GM19238 (cell line): ENCODE data around the gene PLXNB2.

Experiments used
- DNase-seq: peaks from one replicate; pipeline ENCODE4 v3.0.0; 2011; ENCODE audit warnings: low spot score; ENCODE audit not compliant: insufficient read length

Gene PLXNB2

DNA sequence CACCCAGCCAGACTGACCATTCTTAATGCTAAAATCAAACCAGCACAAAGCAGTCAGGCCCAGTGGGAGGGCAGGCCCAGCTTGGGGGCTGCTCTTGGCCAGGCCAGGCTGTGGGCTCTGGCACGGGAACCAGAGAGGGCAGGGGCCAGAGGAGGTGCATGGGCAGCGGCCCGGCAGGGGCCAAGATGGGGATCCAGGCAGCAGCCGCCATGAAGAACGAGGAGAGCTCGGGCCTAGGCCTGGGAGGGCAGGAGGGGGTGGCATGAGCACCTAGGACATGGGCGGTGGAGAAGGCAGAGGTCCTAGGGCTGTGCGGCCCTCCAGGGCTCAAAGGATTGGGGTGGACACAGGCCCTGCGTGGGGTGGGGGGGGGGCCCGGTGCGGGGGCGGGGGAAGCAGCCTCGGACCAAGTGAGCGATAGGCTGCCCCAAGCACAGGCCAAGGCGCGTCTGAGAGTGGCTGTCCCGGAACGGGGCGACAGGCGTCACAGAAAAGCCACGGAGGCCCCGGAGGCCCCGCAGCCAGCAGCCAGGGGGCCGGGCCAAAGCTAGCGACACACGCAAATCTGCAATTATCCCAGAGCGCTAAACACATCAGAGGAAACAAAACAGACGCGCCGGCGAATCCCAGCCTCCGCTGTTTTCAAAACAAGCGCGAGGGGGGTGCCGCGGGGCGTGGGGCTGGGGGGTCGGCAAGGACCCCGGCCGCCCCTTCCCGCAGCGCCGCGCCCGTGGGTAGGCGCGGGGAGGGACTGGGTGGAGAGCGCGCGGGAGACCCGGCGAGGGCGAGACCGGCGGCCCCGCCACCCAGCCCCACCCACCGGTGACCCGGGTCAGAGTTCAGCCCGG is 8.3 kb downstream of the PLXNB2 start:
- DNase-seq, result no peak

DNA sequence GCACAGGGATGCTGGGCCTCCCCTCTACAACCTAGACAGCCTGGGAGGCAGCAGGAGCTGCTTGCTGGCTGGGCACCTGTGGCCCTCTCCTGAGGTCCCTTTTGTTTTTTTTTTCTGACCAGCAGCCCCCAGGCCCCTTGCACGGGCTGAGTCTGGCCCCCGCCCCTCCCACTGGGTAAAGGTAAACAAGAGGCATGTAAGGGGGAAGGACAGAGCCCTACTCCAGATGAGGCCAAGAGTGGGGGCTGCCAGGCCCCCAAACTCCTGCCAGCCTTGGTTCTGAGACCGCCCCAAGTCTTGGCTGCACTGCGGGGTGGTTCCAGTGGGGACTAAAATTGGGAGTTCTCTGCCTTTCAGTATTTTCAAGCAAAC is 9.2 kb downstream of the PLXNB2 start:
- no peak for DNase-seq

DNA sequence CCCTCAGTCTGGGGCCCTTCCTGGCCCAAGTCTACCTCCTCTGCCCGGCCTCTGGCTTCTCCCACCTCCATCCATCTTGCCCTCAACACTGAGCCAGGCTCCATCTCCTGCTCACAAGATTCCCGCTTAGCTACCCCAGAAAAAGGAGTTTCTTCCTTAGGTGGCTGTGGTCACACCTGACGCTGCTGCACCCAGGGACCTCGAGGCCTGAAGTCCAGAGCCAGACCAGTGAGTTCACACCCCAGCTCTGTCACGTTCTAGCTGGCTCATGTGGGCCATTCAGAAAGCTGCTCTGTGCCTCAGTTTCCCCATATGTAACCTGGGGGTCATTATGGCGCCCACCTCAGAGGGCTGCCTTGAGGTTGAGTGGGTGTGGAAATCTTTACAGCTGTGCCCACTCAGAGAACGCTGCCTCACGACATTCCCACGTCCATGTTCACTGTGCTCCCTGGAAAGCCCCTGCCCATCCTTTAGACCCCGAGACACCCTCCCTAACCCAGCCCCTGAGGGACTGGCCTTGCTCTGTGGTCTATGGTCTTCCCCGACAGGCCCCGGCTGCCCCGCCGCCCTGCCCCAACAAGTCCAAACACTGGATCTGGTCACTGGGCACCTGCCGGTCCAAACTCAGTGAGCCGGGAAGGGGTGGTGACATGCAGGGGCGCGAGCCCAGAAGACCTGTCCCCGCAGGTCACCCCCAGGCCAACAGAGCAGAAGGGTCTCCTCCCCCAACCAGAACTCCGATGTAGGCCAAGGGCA is 9.8 kb downstream of the PLXNB2 start:
- DNase-seq, result no peak

DNA sequence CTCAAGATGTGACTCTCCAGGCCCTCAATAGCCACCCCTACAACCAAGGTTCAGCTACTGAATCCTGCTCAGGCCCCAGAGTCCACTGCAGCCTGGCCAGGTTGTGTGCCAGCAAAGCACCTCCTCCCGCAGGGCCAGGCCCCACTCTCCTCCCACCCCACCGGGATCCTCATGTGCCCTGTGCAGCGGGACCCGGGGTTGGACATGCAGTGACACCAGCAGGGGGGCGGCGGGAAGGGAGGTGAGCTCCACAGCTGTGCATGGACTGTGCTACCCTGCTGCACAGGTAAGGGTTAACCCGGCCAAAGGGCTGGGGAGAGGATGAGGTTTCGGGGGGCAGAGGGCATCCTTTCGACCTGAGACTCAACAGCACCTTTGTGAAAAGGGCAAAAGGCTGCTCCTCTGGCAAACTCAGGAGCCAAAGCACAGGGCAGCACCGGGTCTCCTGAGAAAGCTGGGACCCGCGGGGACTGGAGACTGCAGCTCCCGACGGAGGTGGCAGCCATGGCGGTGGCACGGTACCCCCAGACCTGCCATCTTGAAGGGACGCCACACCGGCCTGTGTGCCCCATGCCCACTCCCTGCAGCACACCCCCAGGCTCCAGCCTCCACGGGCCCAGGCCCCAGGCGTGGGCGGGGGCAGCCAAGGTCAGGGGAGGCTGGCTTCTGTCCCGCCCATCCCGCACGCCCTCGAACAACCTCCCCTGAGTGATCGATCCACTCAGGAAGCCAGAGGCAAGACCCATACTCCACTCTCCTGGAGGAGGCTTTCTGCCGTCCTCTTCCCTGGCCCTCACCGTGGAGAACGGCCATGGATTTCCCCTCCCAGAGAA is 10.6 kb downstream of the PLXNB2 start:
- no peak for DNase-seq

DNA sequence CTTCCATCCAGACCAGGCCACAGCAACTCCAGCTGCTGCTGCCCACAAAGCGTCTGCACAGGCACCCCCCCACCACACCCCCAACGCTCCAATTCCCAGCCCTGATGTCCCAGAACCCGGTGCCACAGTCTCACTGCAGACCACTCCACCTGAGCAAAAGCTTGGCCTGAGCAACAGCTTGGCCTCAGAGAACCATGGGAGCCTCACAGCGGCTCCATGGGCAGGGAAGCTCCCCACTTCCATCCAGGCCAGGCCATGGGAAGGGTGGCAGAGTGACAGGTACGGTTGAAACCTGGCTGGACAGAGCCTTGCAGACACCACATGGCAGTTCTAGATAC is 13.2 kb downstream of the PLXNB2 start:
- no peak for DNase-seq

DNA sequence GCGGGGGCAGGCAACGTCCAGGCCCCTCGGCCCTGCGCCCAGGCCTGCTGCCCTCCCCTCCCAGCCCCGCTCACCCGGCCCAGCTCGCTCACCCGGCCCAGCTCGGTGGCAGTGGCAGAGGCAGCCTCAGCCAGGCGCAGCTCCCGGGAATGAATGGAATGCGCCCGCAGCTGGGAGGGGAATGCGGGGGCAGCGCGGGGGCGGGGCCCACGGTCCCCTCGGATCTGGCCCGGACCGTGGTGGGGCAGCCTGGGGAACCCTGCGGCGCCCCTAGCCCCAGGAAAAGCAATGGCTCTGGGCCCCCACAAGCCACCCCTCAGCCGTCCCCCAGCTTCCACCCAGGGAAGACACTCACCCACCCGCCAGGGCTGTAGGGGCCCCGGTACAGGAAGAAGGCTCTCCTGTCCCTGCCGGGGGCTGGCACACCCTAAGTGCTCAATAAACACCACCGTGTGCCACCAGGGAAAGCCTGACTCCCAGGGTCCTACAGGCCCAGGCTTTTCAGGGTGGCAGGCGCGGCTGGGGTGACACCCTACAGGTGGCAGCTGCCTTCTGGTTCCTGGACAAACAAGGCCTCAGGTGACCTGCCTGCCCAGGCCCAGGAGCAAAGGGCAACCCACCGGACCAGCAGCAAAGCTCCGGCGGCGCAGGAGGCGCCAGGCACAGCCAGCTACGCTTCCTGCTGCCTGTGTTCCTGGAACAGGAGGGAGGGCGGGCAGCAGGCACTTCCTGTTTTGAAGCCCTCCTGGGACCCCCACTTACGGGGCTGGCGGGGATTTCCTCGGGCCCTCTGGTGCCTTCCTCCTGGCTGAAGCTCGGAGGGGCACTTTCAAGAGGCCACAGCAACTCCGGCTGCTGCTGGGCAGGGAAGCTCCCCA is 13.8 kb downstream of the PLXNB2 start:
- DNase-seq, result no peak

DNA sequence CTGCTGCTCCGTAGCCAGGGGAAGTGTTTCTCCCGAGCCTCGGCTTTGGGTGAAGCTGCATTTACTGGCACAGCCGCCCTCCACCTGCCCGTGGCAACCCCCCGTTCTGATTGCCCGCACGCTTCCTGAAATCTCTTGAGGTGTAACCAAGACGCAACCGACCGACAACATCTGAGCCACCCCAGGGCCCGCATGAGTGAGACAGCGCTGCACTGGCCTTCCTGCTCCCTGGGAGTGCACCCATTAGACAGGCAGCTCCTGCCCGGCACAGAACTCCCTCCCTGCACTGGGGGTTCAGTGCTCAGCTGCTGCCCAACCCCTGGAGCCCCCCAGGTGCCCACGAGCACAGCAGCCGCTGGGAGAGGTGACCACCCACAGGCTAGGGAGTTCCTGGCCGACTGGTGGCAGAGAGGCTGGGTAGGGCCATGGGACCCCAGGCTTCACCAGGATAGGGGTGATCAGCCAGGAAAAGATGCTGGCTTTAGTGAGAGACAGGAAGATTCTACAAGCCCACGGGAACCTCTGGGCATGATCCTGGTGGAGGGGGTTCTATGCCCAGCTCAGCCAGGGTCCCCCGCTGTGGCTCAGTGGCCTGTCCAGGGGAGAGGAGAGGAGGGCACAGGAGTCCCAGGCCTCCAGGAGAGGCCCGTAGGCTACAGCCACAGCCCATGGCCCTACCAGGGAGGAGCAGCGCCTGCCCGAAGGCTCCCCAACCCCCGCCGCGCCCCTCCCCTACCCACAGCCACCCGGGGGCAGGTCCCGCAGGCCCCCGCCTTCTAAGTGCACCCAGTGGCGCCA is 14.6 kb downstream of the PLXNB2 start:
- peak; percentile 57 for DNase-seq

DNA sequence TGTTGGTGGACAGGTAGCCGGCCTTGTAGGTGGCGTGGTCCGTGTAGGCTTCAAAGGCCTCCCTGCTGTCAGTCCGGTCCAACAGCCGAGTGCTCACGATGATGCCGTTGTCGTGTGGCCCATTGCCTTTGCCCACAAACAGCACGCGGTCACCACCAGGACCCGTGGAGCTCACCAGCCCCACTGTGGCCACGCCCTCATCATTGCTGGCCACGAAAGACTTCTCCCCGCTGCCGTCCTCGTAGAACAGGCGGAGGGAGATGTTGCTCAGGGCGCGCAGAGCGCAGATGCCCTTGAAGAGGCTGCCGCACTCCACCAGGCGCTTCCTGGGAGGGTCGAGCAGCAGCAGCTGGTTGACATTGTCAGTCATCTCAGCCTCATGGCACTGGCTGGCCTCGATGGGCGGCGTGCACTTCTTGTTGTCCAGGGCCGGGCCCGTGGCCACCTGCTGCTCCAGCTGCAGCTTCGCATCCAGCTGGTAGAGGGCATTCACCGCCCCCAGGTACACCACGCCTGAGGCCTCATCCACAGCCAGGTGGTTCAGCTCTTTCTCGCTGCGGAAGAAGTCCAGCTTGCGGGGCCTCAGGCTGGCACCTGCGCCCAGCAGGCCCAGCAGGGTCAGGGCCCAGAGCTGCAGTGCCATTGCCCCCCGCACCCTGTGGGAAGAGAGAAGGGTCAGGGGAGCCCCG is 17.4 kb downstream of the PLXNB2 start:
- DNase-seq, result no peak

DNA sequence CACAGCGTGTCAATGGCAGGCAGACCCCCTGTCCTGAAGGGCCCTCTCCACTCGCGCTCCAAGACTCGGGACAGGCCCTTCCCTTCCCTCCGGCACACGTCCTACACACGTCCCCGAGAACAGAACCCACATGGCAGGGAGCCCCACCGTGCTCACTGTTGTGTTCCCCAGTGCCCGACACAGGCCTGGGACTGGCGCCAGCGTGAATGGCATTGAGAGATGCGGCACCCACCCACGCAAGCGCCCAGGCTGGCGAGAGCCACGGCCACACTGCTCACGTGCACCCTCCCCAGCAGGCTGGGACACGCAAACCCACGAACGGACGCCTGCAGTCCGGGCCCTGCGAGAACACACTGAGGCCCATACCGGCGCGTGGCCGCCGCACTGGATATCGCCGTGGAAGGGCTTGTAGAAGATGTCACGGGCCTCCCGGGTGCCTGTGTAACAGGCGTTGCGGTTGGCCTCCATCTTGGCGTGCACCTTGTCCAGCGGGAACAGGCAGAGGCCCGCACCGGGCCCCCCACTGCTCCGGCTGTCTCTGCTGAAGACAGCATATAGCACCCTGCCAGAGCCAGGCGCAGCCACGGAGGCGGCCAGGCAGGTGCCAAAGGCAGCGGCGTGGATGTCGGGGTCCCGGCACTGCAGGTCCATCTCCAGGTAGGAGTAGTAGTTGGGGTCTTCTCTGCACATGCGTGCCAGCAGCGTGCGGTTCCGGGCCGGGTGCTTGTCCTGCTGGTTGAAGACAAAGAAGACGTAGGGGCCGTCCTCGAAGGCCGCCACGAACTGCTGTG is 18.1 kb downstream of the PLXNB2 start:
- no peak for DNase-seq

DNA sequence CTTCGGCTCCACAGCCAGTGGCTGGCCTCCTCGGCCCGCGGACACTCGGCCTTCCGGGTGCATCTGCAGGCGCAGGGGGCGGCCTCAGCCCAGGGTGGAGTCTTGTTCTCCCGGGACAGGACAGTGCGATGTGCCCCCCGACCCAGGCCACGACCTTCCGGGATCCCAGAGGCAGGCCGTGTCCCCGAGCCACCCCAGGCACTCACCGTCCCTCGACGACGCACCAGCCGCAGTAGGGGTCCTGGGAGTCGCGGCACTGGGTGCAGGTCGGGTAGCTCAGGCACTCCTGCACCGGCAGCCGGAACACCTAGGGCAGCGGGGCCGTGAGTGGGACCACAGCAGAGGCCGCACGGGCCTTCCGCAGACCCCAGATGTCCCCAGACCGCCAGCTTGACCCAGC is 19.7 kb downstream of the PLXNB2 start:
- DNase-seq, result no peak

DNA sequence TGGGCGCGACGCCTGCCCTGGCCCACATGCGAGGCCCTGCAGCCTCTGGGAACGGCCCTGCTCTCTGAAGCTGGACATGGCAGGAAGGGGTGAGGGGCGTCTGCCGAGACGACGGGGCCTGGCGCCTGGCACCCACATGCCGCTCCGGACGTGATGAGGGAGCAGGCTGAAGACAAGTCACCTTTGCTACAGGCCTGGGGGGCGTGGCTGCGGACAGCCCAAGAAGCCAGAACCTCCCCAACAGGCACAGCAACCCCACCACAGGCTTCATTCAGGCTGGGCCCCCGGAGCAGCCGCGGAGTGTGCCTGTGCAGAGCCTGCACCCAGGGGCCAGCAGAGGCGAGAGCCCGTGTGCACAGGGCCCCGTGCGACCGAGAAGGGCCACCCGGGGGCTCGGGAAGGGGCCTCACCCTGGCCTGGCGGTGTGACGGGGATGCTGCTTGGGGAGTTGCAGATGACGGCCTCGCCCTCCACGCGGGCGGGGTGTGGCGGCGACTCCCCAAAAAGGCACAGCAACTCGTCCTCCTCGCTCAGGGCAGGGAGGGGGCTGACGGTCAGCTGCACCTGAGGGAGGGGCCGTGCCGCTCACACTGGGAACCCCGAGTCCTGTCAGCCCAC is 20.6 kb downstream of the PLXNB2 start:
- no peak for DNase-seq

DNA sequence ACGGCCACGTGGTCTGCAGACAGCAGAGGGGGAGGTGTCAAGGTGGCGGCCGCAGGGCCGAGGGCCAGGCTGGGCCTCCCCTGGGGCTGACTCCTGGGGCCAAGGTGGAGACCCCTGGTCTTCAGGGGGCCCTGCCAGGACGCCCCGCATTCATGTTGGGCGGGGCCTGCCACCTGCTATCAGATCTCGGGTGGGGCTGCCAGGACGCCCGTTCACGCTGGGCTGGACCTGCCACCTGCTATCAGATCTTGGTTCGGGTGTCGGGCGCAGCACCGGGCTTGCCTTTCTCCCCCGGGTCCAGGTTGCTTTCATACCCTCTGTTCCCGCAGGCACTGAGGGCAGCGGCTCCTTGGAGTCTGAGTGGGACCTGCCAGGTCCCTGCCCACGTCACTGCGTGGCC is 21.2 kb downstream of the PLXNB2 start:
- DNase-seq, result no peak

DNA sequence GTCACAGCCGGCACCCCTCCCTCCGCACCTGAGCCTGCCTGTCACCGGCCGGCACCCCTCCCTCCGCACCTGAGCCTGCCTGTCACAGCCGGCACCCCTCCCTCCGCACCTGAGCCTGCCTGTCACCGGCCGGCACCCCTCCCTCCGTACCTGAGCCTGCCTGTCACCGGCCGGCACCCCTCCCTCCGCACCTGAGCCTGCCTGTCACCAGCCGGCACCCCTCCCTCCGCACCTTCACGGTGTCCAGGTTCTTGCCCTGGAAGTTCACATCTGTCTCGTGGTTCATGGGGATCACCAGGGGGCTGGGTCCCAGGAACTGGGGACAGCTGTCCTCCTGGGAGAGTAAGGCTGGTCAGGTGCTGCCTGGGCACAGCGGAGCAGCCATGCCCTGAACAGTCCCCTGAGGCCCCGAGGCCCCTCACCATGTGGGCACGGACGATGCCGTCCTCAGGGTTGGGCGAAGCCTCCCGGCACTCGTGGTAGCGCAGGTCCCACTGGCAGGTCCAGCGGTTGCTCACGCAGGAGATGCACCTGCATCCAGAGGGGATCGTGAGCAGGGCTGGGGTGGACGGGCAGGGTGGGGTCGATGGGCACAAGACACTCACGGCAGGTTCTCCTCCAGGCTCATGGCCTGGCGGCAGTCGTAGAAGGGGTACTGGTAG is 21.7 kb downstream of the PLXNB2 start:
- no peak for DNase-seq

DNA sequence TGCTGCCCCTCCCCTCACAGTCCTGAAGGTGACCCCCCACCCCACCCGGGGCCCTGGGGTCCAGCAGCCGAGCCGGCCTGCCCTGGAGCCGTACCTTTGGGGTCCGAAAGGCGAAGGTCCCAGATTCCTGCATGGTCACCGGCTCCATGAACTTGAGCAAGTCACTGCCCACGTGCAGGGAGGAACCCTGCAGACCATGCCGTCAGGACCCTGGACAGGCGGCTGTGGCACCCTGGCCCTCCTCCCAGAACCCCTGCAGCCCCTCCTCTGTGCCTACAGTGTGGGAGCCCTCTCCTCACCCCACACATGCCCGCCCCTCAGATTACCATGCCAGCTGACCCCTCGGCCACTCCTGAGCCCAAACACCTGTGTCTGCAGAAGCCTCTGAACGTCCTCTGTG is 23.0 kb downstream of the PLXNB2 start:
- no peak for DNase-seq

DNA sequence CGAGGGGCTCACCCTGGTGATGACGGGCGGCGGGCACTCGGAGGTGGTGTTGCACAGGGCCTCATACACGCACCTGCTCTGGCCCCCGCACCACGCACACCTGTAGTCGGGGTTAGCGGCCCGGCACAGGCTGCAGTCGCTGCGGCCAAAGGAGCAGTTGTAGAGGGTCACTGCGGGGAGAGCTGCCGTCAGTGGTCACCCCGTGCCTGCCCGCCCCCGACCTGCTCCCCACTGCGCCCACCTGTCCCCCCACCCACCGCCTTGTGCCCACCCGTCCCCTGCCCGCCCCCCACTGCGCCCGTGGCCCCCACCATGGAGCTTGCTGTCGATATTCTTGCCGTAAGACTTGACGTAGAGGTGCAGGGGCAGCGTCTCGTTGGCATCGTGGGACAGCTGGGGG is 23.6 kb downstream of the PLXNB2 start:
- DNase-seq, result no peak

DNA sequence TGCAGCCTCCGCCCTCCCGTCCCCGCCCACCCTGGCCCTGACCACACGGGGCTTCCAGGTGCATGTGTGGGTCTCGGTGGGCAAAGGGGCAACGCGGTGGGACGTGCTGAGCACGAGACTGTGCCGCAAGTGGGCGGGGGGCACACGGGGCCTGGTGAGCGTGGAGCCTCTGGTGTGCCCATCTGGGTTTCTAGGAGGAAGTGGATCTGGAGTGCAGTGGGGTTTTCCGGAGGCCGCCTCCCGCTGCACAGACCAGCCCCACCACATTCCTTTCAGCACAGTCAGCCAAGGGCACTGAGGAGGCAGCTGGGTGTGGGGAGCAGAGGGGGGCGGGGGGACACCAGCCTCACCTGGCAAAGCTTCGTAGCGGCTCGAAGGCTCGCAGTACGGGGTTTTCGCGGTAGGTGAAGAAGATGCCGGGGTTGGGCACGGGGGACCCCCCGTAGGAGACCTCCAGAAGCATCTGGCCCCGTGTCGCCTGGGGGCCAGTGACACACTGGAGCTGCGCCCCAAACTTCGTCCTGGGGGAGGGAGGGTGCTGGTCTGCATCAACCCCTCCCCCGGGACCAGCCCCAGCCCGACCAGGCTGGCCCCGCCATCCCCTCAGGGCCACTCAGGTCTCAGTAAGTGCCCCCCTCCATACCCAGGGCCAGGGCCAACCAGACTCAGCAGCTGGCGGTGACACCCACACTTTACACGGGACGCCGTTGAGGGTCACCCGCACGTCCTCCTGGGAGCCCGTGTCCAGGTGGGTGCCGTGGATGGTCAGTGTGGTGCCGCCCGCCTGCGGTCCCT is 24.9 kb downstream of the PLXNB2 start:
- DNase-seq, result no peak

DNA sequence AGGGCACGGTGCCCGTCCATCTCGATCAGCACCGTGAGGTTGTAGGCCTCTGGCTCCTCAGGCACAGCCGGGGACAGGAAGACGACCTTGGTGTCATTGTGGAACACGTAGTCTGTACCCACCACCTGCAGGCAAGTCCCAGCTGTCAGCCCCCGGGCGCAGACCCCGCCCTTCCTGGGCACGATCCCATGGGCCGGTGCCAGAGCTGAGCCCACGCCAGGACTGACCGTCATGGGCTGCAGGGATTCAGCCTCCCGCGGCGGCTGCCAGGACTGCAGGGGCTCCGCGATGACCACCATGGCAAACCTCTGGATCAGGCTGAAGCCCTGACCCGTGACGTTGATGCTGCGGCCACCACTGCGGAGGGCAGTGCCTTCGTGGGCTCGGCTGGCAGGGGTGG is 25.5 kb downstream of the PLXNB2 start:
- no peak for DNase-seq
